Neuronal stem cell (in vitro differentiated cells): ENCODE data around the gene TBC1D17.
A peak's percentile ranks its signal among the peaks of the same experiment; 100 is the strongest.

Experiments
- DNase-seq: peaks from one replicate; pipeline ENCODE4 v3.0.0-alpha.2; 2013; ENCODE audit warnings: low spot score
- H2AFZ ChIP-seq: one replicate; pipeline ENCODE4 v1.6.1; 2013; ENCODE audit warnings: mild to moderate bottlenecking, low read length, inconsistent platforms
- H2AK5ac ChIP-seq: 2 replicates; pipeline ENCODE4 v1.6.1; 2013; ENCODE audit warnings: low read depth, mild to moderate bottlenecking, inconsistent platforms, low read length, moderate library complexity, mixed read lengths
- H2BK120ac ChIP-seq: 2 replicates; pipeline ENCODE4 v1.6.1; 2013; ENCODE audit warnings: low read depth, mild to moderate bottlenecking, inconsistent platforms, low read length, moderate library complexity, mixed read lengths
- H2BK12ac ChIP-seq: one replicate; pipeline ENCODE4 v1.6.1; 2013; ENCODE audit warnings: low read length, inconsistent platforms
- H2BK15ac ChIP-seq: 2 replicates; pipeline ENCODE4 v1.6.1; 2013; ENCODE audit warnings: mild to moderate bottlenecking, low read length, inconsistent platforms, mixed read lengths
- H2BK5ac ChIP-seq: one replicate; pipeline ENCODE4 v1.6.1; 2013; ENCODE audit warnings: inconsistent platforms, mild to moderate bottlenecking, low read length, moderate library complexity
- H3K14ac ChIP-seq: one replicate; pipeline ENCODE4 v1.6.1; 2013; ENCODE audit warnings: low read length, inconsistent platforms
- H3K18ac ChIP-seq: 2 replicates; pipeline ENCODE4 v1.6.1; 2013; ENCODE audit warnings: low read length, inconsistent platforms
- H3K23ac ChIP-seq: 2 replicates; pipeline ENCODE4 v1.6.1; 2013; ENCODE audit warnings: low read depth, mild to moderate bottlenecking, mixed read lengths, low read length, inconsistent platforms; ENCODE audit not compliant: poor library complexity
- H3K27ac ChIP-seq: replicated peaks from 3 replicates; pipeline ENCODE4 v1.5.1; 2013; ENCODE audit warnings: low read length, inconsistent platforms
- H3K27me3 ChIP-seq, 3 experiments: 2 replicates each; pipeline ENCODE4 v1.6.1; 2013; ENCODE audit warnings: low read length in 3 of 3, mild to moderate bottlenecking in 2 of 3, inconsistent platforms in 1 of 3, low read depth in 1 of 3, mixed read lengths in 1 of 3, moderate library complexity in 1 of 3; ENCODE audit not compliant: control insufficient read depth in 3 of 3, insufficient read depth in 3 of 3
- H3K36me3 ChIP-seq, 2 donors: replicated peaks in 1 of 2; 2 replicates each; pipeline ENCODE4 v1.6.1; 2013; ENCODE audit warnings: low read length in 2 of 2; ENCODE audit not compliant: control insufficient read depth in 2 of 2, insufficient read depth in 2 of 2
- H3K4ac ChIP-seq: 2 replicates; pipeline ENCODE4 v1.6.1; 2013; ENCODE audit warnings: inconsistent platforms, mild to moderate bottlenecking, low read length, moderate library complexity
- H3K4me1 ChIP-seq, 2 donors: 1 replicate in 1 of 2; 2 replicates in 1 of 2; pipeline ENCODE4 v1.6.1; 2013; ENCODE audit warnings: low read length in 2 of 2, low read depth in 1 of 2; ENCODE audit not compliant: control insufficient read depth in 2 of 2, insufficient read depth in 1 of 2
- H3K4me2 ChIP-seq: one replicate; pipeline ENCODE4 v1.6.1; 2013; ENCODE audit warnings: mild to moderate bottlenecking, low read length, inconsistent platforms; ENCODE audit not compliant: insufficient read depth, poor library complexity, severe bottlenecking
- H3K4me3 ChIP-seq, 2 donors: 2 replicates each; pipeline ENCODE4 v1.5.1; 2013; ENCODE audit warnings: low read length in 2 of 2, mild to moderate bottlenecking in 2 of 2, inconsistent platforms in 1 of 2, moderate library complexity in 1 of 2
- H3K79me1 ChIP-seq: one replicate; pipeline ENCODE4 v1.6.1; 2013; ENCODE audit warnings: low read depth, mild to moderate bottlenecking, inconsistent platforms, low read length, moderate library complexity
- H3K9ac ChIP-seq: one replicate; pipeline ENCODE4 v1.6.1; 2013; ENCODE audit warnings: mild to moderate bottlenecking, low read depth, low read length, inconsistent platforms; ENCODE audit not compliant: poor library complexity
- H3K9me3 ChIP-seq, 2 donors: replicated peaks in 1 of 2; 2 replicates each; pipeline versions ENCODE3 to v1.6.1; 2013; ENCODE audit warnings: low read length in 2 of 2, mild to moderate bottlenecking in 2 of 2, inconsistent platforms in 1 of 2, low read depth in 1 of 2, mixed read lengths in 1 of 2, moderate library complexity in 1 of 2; ENCODE audit not compliant: control insufficient read depth in 2 of 2, insufficient read depth in 1 of 2
- H4K8ac ChIP-seq: one replicate; pipeline ENCODE4 v1.6.1; 2013; ENCODE audit warnings: low read depth, mild to moderate bottlenecking, inconsistent platforms, low read length, moderate library complexity
- H4K91ac ChIP-seq: one replicate; pipeline ENCODE4 v1.6.1; 2013; ENCODE audit warnings: low read length, low read depth, mild to moderate bottlenecking, inconsistent platforms; ENCODE audit not compliant: poor library complexity
- WGBS, 2 donors: extraction: QIAGEN DNeasy Blood & Tissue Kit; methylation state at CpG; one replicate each; pipeline ENCODE4 v1.1.7; 2013; ENCODE audit warnings: missing lambda C conversion rate in 2 of 2, mixed read lengths in 1 of 2; ENCODE audit not compliant: insufficient read length in 2 of 2, insufficient replicate concordance in 1 of 2; ENCODE audit errors: extremely low coverage in 2 of 2; 5-methylcytosine and 5-hydroxymethylcytosine counted together

Gene TBC1D17

GRCh38 chr19:49929121-49929610 is 51.7 kb downstream of the TBC1D17 start, which contains the start of the genes ATF5 and NUP62:
ATF5 (plus strand) TSS chr19:49929205; CDS start chr19:49930851, 1,646 bp downstream.
NUP62 (minus strand) TSS chr19:49929504; CDS start chr19:49909807, 19,697 bp downstream.
- peak; percentile 92 for DNase-seq

GRCh38 chr19:49929611-49930482 is 52.3 kb downstream of the TBC1D17 start:
- H2BK120ac ChIP-seq, result peak overlapping the region; percentile 21
- no peak overlapping the region for H2BK12ac ChIP-seq
- peak overlapping the region; percentile 97 for H3K23ac ChIP-seq
- peak overlapping the region; percentile 95 for H3K27ac ChIP-seq
- H3K27me3 ChIP-seq, result no peaks in the 10 kb centered on the region
- H2BK15ac ChIP-seq, result peak overlapping the region; percentile 50
- peak overlapping the region; percentile 96 for H3K9ac ChIP-seq
- peak; percentile 97 for DNase-seq
- peaks cover 6% of the 10 kb centered on the region for H3K79me1 ChIP-seq
- peak overlapping the region; percentile 80 for H3K4me2 ChIP-seq
- no peak overlapping the region for H4K8ac ChIP-seq
- H3K4ac ChIP-seq, result no peak overlapping the region
- peak overlapping the region; percentile 60 for H4K91ac ChIP-seq
- no CpG with 5 or more reads among the region's 43 CpGs for WGBS, 2 donors
- H2BK5ac ChIP-seq, result peak overlapping the region; percentile 98
- peaks cover 7 to 11% of the 10 kb centered on the region in 2 donors for H3K4me1 ChIP-seq
- peak overlapping the region; percentile 94 to 97 for H3K4me3 ChIP-seq
- H3K36me3 ChIP-seq, result peaks cover 16 to 50% of the 10 kb centered on the region in 2 donors
- H3K18ac ChIP-seq, result peak overlapping the region; percentile 98
- peak overlapping the region; percentile 91 for H2AK5ac ChIP-seq
- no peaks in the 10 kb centered on the region for H3K9me3 ChIP-seq
- peak overlapping the region; percentile 97 for H2AFZ ChIP-seq
- no peak overlapping the region for H3K14ac ChIP-seq

More at GRCh38 chr19:49929121-49929610, 51.7 kb downstream of the TBC1D17 start, which contains the start of the genes ATF5 and NUP62:
- peak within 1 kb of the TSS; percentile 97 for H3K23ac ChIP-seq
- H3K4ac ChIP-seq, result peak within 1 kb of the TSS; percentile 30
- H3K79me1 ChIP-seq, result peaks cover 11% of the 10 kb centered on the region
- no peaks in the 10 kb centered on the region for H3K9me3 ChIP-seq
- no peak within 1 kb of the TSS for H4K8ac ChIP-seq
- H3K4me3 ChIP-seq, result peak within 1 kb of the TSS; percentile 94 to 97
- peak within 1 kb of the TSS; percentile 50 for H2BK15ac ChIP-seq
- peak within 1 kb of the TSS; percentile 60 for H4K91ac ChIP-seq
- peak within 1 kb of the TSS; percentile 95 for H3K27ac ChIP-seq
- H3K4me2 ChIP-seq, result peak within 1 kb of the TSS; percentile 80
- H2BK5ac ChIP-seq, result peak within 1 kb of the TSS; percentile 98
- no peaks in the 10 kb centered on the region for H3K27me3 ChIP-seq
- peaks cover 7 to 11% of the 10 kb centered on the region in 2 donors for H3K4me1 ChIP-seq
- peak within 1 kb of the TSS; percentile 97 for H2AK5ac ChIP-seq
- peak within 1 kb of the TSS; percentile 100 for H3K9ac ChIP-seq
- H3K14ac ChIP-seq, result peak within 1 kb of the TSS; percentile 91
- peaks cover 23 to 56% of the 10 kb centered on the region in 2 donors for H3K36me3 ChIP-seq
- no CpG with 5 or more reads among the region's 48 CpGs for WGBS, 2 donors
- no peak within 1 kb of the TSS for H2BK12ac ChIP-seq
- H2AFZ ChIP-seq, result peak within 1 kb of the TSS; percentile 97
- peak within 1 kb of the TSS; percentile 21 for H2BK120ac ChIP-seq
- peak within 1 kb of the TSS; percentile 98 for H3K18ac ChIP-seq

DNA sequence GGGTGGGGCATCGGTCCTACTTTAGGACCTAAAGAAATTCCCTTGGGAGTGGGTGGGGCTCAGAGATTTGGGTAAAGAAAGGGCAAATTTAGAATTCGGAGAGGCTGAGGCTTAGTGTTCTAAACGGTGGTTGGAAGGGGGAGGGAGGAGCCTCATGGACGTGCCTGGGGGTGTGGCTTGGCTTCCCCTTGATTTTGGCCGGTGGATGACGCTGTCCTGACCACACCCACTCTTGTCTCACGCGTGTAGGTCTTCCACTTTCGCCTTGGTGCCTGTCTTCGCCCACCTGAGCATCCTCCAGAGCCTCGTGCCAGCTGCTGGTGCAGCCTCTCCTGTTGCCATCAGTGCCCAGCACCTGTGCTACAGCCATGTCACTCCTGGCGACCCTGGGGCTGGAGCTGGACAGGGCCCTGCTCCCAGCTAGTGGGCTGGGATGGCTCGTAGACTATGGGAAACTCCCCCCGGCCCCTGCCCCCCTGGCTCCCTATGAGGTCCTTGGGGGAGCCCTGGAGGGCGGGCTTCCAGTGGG is 53.0 kb downstream of the TBC1D17 start:
- peak overlapping the region; percentile 26 for H2AFZ ChIP-seq
- peak overlapping the region; percentile 21 for H2BK120ac ChIP-seq
- WGBS, 2 donors, result no CpG with 5 or more reads among the region's 15 CpGs
- no peaks in the 10 kb centered on the region for H3K27me3 ChIP-seq
- peaks cover 6% of the 10 kb centered on the region for H3K79me1 ChIP-seq
- no peaks in the 10 kb centered on the region for H3K9me3 ChIP-seq
- peak overlapping the region; percentile 95 for H3K18ac ChIP-seq
- peaks cover 7 to 11% of the 10 kb centered on the region in 2 donors for H3K4me1 ChIP-seq
- H4K91ac ChIP-seq, result peak overlapping the region; percentile 94
- H4K8ac ChIP-seq, result peak overlapping the region; percentile 94
- no peak for DNase-seq
- peak overlapping the region; percentile 98 for H2BK5ac ChIP-seq
- H3K14ac ChIP-seq, result peak overlapping the region; percentile 83
- peaks cover 15 to 43% of the 10 kb centered on the region in 2 donors for H3K36me3 ChIP-seq
- peak overlapping the region; percentile 60 for H3K4ac ChIP-seq
- no peak overlapping the region for H3K9ac ChIP-seq
- H3K4me3 ChIP-seq, result peak overlapping the region; percentile 50 to 97
- H2AK5ac ChIP-seq, result peak overlapping the region; percentile 91
- peak overlapping the region; percentile 96 for H2BK15ac ChIP-seq
- peak overlapping the region; percentile 97 for H3K23ac ChIP-seq
- H3K27ac ChIP-seq, result peak overlapping the region; percentile 69
- no peak overlapping the region for H2BK12ac ChIP-seq
- H3K4me2 ChIP-seq, result peak overlapping the region; percentile 38
